Glomerular visceral epithelial cell (primary cell): Measurements from ENCODE around the gene UBAP2.

Experiments
- DNase-seq: peaks from one replicate; pipeline ENCODE4 v3.0.0-alpha.2; 2016; ENCODE audit errors: extremely low spot score

UBAP2 gene

GRCh38 chr9:33923998-33924701 is 124.5 kb downstream of the UBAP2 start:
- DNase-seq = no peak

- no peak for DNase-seq
Measured at GRCh38 chr9:33923079-33923478, 125.6 kb downstream of the UBAP2 start.

GRCh38 chr9:33921967-33922895 is 126.5 kb downstream of the UBAP2 start:
- DNase-seq = peak; percentile 33

- no peak for DNase-seq
Measured at GRCh38 chr9:33919276-33919897, 129.3 kb downstream of the UBAP2 start.

- DNase-seq = no peak
Measured at GRCh38 chr9:33917036-33917435, 131.7 kb downstream of the UBAP2 start.

- no peak for DNase-seq
Measured at GRCh38 chr9:33914887-33915628, 133.6 kb downstream of the UBAP2 start.

- DNase-seq = no peak
Measured at GRCh38 chr9:33913541-33913940, 135.1 kb downstream of the UBAP2 start.

GRCh38 chr9:33908749-33909148 is 139.9 kb downstream of the UBAP2 start:
- DNase-seq = no peak

GRCh38 chr9:33908114-33908513 is 140.6 kb downstream of the UBAP2 start:
- DNase-seq = no peak

- no peak for DNase-seq
Measured at GRCh38 chr9:33907347-33907746, 141.3 kb downstream of the UBAP2 start.

- DNase-seq = no peak
Measured at GRCh38 chr9:33906769-33907168, 141.9 kb downstream of the UBAP2 start.

GRCh38 chr9:33905137-33905536 is 143.6 kb downstream of the UBAP2 start:
- no peak for DNase-seq

- no peak for DNase-seq
Measured at GRCh38 chr9:33903157-33903780, 145.4 kb downstream of the UBAP2 start.

- no peak for DNase-seq
Measured at GRCh38 chr9:33894316-33894715, 154.4 kb downstream of the UBAP2 start.

- DNase-seq = no peak
Measured at GRCh38 chr9:33893861-33894260, 154.8 kb downstream of the UBAP2 start.

- no peak for DNase-seq
Measured at GRCh38 chr9:33885948-33886347, 162.7 kb downstream of the UBAP2 start.

GRCh38 chr9:33884856-33885701 is 163.6 kb downstream of the UBAP2 start:
- peak; percentile 47 for DNase-seq

GRCh38 chr9:33881635-33882034 is 167.1 kb downstream of the UBAP2 start:
- DNase-seq = peak; percentile 21

- DNase-seq = no peak
Measured at GRCh38 chr9:33880211-33881089, 168.2 kb downstream of the UBAP2 start.
